HL-60 (cell line): ENCODE data around the gene NELFA.

Experiments used
- DNase-seq, 2 experiments: peaks; one replicate each; pipeline ENCODE4 v3.0.0-alpha.2; 2010 to 2020; ENCODE audit warnings: low read depth in 1 of 2, low spot score in 1 of 2
- H3K27ac ChIP-seq: fragments of 250-450 bp; sonication (Bioruptor Pico); replicated peaks from 2 replicates; pipeline ENCODE4 v1.5.1; 2020; ENCODE audit warnings: mild to moderate bottlenecking, moderate library complexity
- H3K27me3 ChIP-seq: fragments of 250-450 bp; sonication (Bioruptor Pico); 2 replicates; pipeline ENCODE4 v1.5.1; 2021; ENCODE audit warnings: mild to moderate bottlenecking, moderate library complexity; ENCODE audit not compliant: insufficient read depth, poor library complexity, severe bottlenecking
- H3K4me3 ChIP-seq: replicated peaks from 2 replicates; pipeline ENCODE4 v1.5.1; 2011; ENCODE audit warnings: mild to moderate bottlenecking, control low read depth, low read length; ENCODE audit not compliant: insufficient read depth
- GABPA ChIP-seq: IDR thresholded peaks from 2 replicates; pipeline ENCODE4 v1.6.1; 2012; ENCODE audit warnings: low read depth
- POLR2AphosphoS5 ChIP-seq: IDR thresholded peaks from 2 replicates; pipeline ENCODE4 v1.6.1; 2012; ENCODE audit warnings: low read depth
- SPI1 ChIP-seq: IDR thresholded peaks from 2 replicates; pipeline ENCODE4 v1.6.1; 2012; ENCODE audit warnings: low read depth, mild to moderate bottlenecking, borderline replicate concordance
- microRNA-seq: library from miRNA; unstranded; fragments of <30 nt; microRNA quantifications from one replicate; pipeline ENCODE4, GENCODE V29; 2018
- TF ChIP-seq, protein P1 (sequence below): IDR thresholded peaks from one replicate; pipeline ENCODE4 v1.5.1; 2011; ENCODE audit warnings: low read length, control low read depth, inconsistent platforms; ENCODE audit not compliant: insufficient read depth
- TF ChIP-seq, protein P2 (sequence below): IDR thresholded peaks from 2 replicates; pipeline ENCODE4 v1.6.1; 2012; ENCODE audit warnings: low read depth; ENCODE audit not compliant: insufficient replicate concordance

The NELFA gene

DNA sequence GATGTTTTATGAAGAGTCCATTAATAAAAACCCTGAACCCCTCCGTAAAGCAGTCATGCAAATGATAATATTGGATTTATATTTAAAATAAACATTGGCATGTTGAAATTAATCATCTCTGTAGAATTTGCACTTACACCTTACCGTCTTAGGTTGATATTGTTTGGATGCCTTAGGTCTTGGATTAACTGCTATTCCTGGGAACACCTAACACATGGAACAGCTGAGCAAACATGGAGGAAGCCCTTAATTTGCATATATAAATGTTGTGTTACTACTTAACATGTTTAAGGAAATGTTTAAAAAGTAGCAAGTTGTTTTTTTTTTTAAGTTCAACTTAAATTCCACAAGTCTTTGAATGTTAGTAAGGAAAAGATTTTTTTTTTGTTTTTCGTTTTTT, 75.1 kb downstream of the NELFA start:
- Histone ChIP-seq H3K27me3 (no peaks in the 10 kb centered on the region), H3K4me3 (no peak overlapping the region), H3K27ac (no peak overlapping the region)
- TF ChIP-seq POLR2AphosphoS5 = no peak
- no peak for TF ChIP-seq GABPA
- no peak for TF ChIP-seq SPI1
- TF ChIP-seq, protein P1, sequence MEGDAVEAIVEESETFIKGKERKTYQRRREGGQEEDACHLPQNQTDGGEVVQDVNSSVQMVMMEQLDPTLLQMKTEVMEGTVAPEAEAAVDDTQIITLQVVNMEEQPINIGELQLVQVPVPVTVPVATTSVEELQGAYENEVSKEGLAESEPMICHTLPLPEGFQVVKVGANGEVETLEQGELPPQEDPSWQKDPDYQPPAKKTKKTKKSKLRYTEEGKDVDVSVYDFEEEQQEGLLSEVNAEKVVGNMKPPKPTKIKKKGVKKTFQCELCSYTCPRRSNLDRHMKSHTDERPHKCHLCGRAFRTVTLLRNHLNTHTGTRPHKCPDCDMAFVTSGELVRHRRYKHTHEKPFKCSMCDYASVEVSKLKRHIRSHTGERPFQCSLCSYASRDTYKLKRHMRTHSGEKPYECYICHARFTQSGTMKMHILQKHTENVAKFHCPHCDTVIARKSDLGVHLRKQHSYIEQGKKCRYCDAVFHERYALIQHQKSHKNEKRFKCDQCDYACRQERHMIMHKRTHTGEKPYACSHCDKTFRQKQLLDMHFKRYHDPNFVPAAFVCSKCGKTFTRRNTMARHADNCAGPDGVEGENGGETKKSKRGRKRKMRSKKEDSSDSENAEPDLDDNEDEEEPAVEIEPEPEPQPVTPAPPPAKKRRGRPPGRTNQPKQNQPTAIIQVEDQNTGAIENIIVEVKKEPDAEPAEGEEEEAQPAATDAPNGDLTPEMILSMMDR = no peak
- TF ChIP-seq, protein P2, sequence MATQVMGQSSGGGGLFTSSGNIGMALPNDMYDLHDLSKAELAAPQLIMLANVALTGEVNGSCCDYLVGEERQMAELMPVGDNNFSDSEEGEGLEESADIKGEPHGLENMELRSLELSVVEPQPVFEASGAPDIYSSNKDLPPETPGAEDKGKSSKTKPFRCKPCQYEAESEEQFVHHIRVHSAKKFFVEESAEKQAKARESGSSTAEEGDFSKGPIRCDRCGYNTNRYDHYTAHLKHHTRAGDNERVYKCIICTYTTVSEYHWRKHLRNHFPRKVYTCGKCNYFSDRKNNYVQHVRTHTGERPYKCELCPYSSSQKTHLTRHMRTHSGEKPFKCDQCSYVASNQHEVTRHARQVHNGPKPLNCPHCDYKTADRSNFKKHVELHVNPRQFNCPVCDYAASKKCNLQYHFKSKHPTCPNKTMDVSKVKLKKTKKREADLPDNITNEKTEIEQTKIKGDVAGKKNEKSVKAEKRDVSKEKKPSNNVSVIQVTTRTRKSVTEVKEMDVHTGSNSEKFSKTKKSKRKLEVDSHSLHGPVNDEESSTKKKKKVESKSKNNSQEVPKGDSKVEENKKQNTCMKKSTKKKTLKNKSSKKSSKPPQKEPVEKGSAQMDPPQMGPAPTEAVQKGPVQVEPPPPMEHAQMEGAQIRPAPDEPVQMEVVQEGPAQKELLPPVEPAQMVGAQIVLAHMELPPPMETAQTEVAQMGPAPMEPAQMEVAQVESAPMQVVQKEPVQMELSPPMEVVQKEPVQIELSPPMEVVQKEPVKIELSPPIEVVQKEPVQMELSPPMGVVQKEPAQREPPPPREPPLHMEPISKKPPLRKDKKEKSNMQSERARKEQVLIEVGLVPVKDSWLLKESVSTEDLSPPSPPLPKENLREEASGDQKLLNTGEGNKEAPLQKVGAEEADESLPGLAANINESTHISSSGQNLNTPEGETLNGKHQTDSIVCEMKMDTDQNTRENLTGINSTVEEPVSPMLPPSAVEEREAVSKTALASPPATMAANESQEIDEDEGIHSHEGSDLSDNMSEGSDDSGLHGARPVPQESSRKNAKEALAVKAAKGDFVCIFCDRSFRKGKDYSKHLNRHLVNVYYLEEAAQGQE = no peak
- DNase-seq = no peak

DNA sequence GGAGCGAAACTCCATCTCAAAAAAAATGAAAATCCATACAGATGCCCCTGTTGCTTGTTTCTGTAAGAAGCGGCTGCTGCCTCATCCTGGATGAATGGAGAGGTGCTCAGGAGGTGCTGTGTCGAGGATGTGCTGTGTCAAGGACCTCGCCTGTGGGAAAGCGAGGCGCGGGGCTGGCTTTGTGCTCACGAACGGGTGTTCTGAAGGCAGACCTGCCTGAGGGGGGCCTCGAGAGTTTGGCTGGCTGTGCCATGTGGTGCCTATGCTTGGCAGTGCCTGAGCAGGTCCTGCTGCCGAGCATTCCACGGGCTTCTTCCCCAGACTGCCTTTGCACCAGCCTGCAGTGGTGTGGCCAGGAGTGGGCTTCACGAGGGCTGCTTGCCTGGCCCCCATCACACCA, 76.0 kb downstream of the NELFA start:
- no peak for TF ChIP-seq GABPA
- no peak for TF ChIP-seq SPI1
- no peak for TF ChIP-seq POLR2AphosphoS5
- DNase-seq = no peak
- Histone ChIP-seq H3K27ac (no peak overlapping the region), H3K27me3 (no peaks in the 10 kb centered on the region), H3K4me3 (no peak overlapping the region)

Small RNA genes lying within 50 kb of the gene (microRNA-seq; reads per million reads assigned to microRNA genes)
- gene MIR943 = 1.2 reads per million
